Urothelium cell line (cell line): ENCODE data around the gene FCRLB.
A peak's percentile ranks its signal among the peaks of the same experiment; 100 is the strongest.
"Not testable (repeated sequence)": the region's sequence is repeated elsewhere in the genome, so short reads cannot be mapped to it uniquely, and the experiment has no call there.

Source experiments
- DNase-seq: peaks from one replicate; pipeline ENCODE4 v3.0.0; 2011; ENCODE audit warnings: low spot score, mixed read lengths
- FAIRE-seq: peaks from 2 replicates; lab custom pipeline; 2011; peaks lifted over from hg19 to GRCh38; lab: Jason Lieb, UNC

Gene FCRLB

GRCh38 chr1:161720956-161721737, at the start of gene FCRLB:
FCRLB (plus strand) TSS chr1:161721544; CDS start chr1:161722673, 1,129 bp downstream.
- DNase-seq (no peak), FAIRE-seq (no peak)

- not testable (repeated sequence) for FAIRE-seq, DNase-seq
Measured at GRCh38 chr1:161673437-161673836, 47.9 kb upstream of the FCRLB start.

GRCh38 chr1:161674447-161674846, 46.9 kb upstream of the FCRLB start:
- FAIRE-seq: not testable (repeated sequence)

GRCh38 chr1:161674908-161675307, 46.4 kb upstream of the FCRLB start:
- FAIRE-seq, DNase-seq: not testable (repeated sequence)

More at GRCh38 chr1:161674447-161674846, 46.9 kb upstream of the FCRLB start:
- not testable (repeated sequence) for DNase-seq

- FAIRE-seq (no peak), DNase-seq (no peak)
Measured at GRCh38 chr1:161676441-161676840, 44.9 kb upstream of the FCRLB start.

- no peak for DNase-seq
- FAIRE-seq: no peak
Measured at GRCh38 chr1:161676958-161677689, 44.2 kb upstream of the FCRLB start.

- DNase-seq (no peak), FAIRE-seq (no peak)
Measured at GRCh38 chr1:161678500-161678899, 42.8 kb upstream of the FCRLB start.

GRCh38 chr1:161681879-161682278, 39.5 kb upstream of the FCRLB start:
- DNase-seq: no peak
- FAIRE-seq: no peak

GRCh38 chr1:161688946-161689345, 32.4 kb upstream of the FCRLB start:
- DNase-seq (no peak), FAIRE-seq (no peak)

- DNase-seq: no peak
- no peak for FAIRE-seq
Measured at GRCh38 chr1:161691846-161692245, 29.5 kb upstream of the FCRLB start.

- not testable (repeated sequence) for DNase-seq, FAIRE-seq
Measured at GRCh38 chr1:161693020-161693712, 28.2 kb upstream of the FCRLB start.

- not testable (repeated sequence) for FAIRE-seq
Measured at GRCh38 chr1:161698302-161698701, 23.0 kb upstream of the FCRLB start.

GRCh38 chr1:161702250-161702649, 19.1 kb upstream of the FCRLB start:
- DNase-seq: no peak
- no peak for FAIRE-seq

More at GRCh38 chr1:161698302-161698701, 23.0 kb upstream of the FCRLB start:
- not testable (repeated sequence) for DNase-seq

- DNase-seq (no peak), FAIRE-seq (no peak)
Measured at GRCh38 chr1:161705537-161705936, 15.8 kb upstream of the FCRLB start.

GRCh38 chr1:161706113-161706481, 15.2 kb upstream of the FCRLB start:
- FAIRE-seq: no peak

GRCh38 chr1:161706482-161707347, 14.6 kb upstream of the FCRLB start, which contains the start of gene FCRLA:
FCRLA (plus strand) TSS chr1:161707229; CDS start chr1:161707265, 36 bp downstream.
- FAIRE-seq (no peak), DNase-seq (peak; percentile 41)

More at GRCh38 chr1:161706113-161706481, 15.2 kb upstream of the FCRLB start:
- no peak for DNase-seq

GRCh38 chr1:161707503-161707902, 13.8 kb upstream of the FCRLB start:
- no peak for FAIRE-seq

GRCh38 chr1:161709373-161709772, 12.0 kb upstream of the FCRLB start:
- FAIRE-seq (no peak), DNase-seq (no peak)

More at GRCh38 chr1:161707503-161707902, 13.8 kb upstream of the FCRLB start:
- no peak for DNase-seq

- DNase-seq: no peak
- FAIRE-seq: no peak
Measured at GRCh38 chr1:161710560-161710959, 10.8 kb upstream of the FCRLB start.
